Islet precursor cell (in vitro differentiated cells): ENCODE measurements around the gene DNAL1.
"Not testable (repeated sequence)": the region's sequence is repeated elsewhere in the genome, so short reads cannot be mapped to it uniquely, and the experiment has no call there.

Experiments used
- DNase-seq: peaks from one replicate; pipeline ENCODE4 v3.0.0-alpha.2; 2018

Gene DNAL1

GRCh38 chr14:73645248-73645610 is 443 bp downstream of the DNAL1 start:
- no peak for DNase-seq

DNA sequence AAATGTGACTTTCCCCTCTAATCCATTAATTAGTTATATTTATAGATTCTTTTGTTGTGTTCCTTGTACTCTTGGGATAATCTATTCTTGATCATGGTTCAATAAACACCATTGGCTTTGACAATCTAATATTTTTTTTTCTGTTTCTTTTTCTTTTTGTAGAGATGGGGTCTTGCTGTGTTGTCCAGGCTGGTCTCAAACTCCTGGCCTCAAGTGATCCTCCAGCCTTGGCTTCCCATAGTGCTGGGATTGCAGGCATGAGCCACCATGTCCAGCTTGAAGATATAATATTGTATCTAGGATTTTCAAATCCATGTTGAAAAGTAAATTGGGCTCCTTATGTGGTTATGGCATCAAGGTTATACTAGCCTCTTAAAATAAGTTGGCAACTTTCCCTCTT is 6.2 kb downstream of the DNAL1 start:
- DNase-seq: no peak

DNA sequence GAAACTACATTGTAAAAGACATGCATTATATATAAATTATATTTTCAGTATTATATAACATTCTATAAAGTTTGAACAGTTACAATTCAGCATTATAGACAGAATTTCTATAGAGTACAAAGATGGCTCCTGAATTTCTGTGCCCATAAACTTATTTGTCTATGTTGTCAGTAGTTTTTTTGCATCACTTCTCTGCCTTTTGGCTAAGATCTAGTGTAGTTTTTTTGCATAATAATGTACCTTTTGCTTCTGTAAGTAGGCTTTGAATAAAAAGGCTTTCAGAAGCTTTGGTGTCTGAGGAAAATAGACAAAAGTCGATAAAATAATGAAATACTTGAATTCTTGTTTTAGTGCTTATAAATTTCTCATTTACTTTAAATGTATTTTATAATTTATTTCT is 11.1 kb downstream of the DNAL1 start:
- DNase-seq: no peak

- DNase-seq: not testable (repeated sequence)
Measured at GRCh38 chr14:73659202-73659601, 14.4 kb downstream of the DNAL1 start.

- DNase-seq: no peak
Measured at GRCh38 chr14:73660511-73660910, 15.7 kb downstream of the DNAL1 start.

- DNase-seq: no peak
Measured at GRCh38 chr14:73661872-73662271, 17.1 kb downstream of the DNAL1 start.

- peak; percentile 93 for DNase-seq
Measured at GRCh38 chr14:73662487-73662943, 17.7 kb downstream of the DNAL1 start.

DNA sequence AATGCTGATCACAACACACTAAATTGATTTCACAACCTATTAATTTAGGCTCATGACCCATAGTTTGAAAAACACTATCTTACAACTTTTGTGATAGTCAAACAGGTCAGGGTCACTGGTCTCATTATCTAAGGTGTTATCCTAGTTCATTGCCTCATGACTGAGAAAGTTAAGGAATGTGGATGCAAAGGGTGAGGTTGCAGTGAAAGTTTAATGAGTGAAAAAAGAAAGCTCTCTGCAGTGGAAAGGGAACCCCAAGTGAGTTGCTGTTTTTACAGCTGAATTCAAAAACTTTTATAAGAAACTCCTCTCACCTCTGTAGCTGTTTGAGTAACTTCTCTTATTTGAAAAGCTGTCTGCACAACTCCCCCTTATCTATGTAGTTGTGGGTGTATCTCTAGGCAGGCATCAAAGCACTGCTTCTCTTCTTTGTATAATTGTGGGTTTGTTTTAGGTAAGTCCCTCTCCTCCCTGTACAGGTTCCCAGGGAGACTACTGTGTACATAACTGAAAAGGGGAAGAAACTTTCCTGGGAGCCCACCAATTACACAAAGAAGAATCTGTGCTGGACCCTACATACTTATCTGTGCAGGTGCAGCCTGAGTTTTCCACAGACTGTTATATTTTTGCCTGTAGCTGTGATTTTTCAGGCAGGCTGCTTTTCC is 18.9 kb downstream of the DNAL1 start:
- DNase-seq: no peak

DNA sequence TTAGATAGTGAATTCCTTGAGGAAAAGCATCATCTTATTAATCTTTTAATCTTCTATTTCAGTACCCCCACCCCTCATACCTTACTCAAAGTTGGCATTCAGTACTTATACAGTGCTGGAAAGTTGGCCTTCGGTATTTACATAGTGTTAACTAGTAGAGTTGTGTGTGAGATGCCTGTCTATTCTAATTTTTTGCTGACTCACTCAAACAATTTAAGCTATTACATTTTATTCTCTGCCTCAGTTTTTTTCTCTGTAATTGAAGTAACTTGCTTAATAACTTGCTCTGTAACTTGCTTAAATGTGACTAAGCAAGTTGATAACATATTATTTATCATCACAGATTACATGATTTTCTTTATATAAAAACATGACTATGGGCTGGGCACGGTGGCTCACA is 20.3 kb downstream of the DNAL1 start:
- no peak for DNase-seq

- DNase-seq: no peak
Measured at GRCh38 chr14:73666583-73666982, 21.8 kb downstream of the DNAL1 start.

- no peak for DNase-seq
Measured at GRCh38 chr14:73667854-73668253, 23.1 kb downstream of the DNAL1 start.

DNA sequence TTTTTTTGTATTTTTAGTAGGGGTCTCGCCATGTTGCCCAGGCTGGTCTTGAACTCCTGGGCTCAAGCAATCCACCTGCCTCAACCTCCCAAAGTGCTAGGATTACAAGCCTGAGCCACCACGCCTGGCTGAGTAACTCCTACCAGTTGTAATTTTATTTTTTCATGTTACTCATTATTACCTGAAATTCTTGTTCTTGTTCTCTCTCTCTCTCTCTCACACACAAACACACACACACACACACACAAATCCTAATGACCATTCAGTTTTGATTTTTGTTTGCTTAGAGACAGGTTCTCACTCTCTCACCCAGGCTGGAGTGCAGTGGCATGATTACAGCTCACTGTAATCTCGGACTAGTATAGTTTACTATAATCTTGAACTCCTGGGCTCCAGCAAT is 30.2 kb downstream of the DNAL1 start:
- no peak for DNase-seq

DNA sequence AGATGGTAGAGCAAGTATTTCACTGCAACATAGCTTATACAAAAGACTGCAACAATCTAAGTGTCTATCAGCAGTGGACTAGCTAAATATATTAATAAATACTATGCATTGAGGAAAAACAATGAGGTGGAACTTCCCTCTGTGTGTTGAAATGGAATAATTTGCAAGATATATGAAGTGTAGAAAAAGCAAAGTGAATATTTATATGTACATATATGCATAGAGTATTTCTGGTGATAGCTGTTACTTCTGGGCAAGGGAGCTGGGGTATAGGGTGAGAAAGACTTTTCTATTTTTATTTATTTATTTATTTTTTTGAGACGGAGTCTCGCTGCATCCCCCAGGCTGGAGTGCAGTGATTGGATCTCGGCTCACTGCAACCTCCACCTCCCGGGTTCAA is 33.9 kb downstream of the DNAL1 start:
- DNase-seq: no peak

GRCh38 chr14:73680821-73681220 is 36.0 kb downstream of the DNAL1 start:
- no peak for DNase-seq

- no peak for DNase-seq
Measured at GRCh38 chr14:73684627-73685026, 39.8 kb downstream of the DNAL1 start.

DNA sequence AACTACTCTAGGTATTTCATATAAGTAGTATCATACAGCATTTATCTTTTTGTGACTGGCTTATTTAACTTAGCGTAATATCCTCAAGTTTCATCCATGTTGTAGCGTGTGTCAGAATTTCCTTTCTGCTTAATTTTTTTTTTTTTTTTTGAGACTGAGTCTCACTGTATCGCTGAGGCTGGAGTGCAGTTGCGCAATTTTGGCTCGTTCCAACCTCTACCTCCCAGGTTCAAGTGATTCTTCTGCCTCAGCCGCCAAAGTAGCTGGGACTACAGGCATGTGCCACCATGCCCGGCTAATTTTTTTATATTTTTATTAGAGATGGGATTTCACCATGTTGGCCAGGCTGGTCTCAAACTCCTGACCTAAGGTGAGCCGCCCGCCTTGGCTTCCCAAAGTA is 40.5 kb downstream of the DNAL1 start:
- no peak for DNase-seq

GRCh38 chr14:73686901-73687300 is 42.1 kb downstream of the DNAL1 start:
- no peak for DNase-seq

GRCh38 chr14:73694083-73694482 is 49.3 kb downstream of the DNAL1 start:
- DNase-seq: no peak

GRCh38 chr14:73695082-73695481 is 50.3 kb downstream of the DNAL1 start:
- no peak for DNase-seq

DNA sequence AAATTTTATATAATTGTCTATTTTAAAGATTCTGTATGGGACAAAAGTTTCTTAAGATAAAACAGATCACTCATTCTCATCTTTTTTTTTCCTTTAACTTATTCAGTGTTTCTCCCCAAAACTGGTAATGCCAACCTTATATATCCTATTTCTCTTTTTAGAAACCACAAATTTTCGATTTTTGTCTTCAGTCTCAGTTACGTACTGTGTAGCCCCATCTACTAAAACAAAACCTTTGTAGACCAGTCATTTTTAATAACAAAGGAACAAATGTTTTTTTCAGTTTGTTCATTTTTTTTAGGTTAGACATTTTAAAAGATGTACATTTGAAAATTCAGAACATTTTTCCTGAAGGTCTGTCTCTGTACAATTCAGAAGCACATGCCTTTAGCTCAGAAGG is 51.2 kb downstream of the DNAL1 start:
- DNase-seq: no peak

DNA sequence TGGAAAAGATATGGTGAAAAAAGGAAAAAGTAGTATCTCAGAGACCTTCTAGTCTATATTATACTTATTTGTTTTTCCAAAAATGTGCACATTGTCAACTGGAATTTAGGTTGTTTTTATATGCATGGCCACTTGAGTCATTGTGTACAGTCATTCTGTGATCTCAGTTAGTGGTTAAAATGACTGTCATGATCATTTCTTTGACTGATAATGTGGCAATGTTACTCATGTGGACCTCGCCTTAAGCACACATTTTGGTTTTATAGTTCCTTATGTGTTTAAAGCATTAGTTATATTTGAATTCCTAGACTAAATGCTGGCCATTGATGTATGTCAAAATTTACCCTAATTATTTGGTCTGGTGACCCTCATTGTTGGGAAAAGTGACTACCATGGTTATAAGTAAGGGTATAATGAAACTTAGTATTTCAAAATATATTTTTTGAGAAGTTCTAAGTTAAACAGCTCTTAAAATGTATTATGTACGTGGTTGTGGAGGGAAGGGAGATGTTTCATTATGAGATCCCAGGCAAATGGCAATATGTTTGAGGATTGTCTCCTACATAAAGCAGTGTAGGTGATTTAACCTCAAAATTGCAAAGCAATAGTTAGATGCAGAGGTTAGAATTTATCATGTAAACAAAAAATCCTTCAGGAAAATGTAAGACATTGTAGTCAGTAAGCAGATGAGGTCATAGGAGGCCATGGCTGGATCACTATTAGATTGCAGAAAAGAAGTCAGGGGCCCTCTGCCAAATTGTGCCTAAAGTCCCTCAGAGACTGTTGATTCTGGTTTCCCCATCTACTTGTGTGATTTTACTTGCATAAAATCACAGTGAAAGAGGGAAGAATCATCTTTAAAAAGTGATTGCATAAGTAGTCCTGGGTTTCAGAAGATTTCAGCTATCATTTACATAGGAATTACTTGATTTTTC is 51.9 kb downstream of the DNAL1 start:
- no peak for DNase-seq

- DNase-seq: no peak
Measured at GRCh38 chr14:73700325-73700724, 55.5 kb downstream of the DNAL1 start.

GRCh38 chr14:73708076-73708475 is 63.3 kb downstream of the DNAL1 start:
- DNase-seq: not testable (repeated sequence)

GRCh38 chr14:73709904-73710469 is 65.2 kb downstream of the DNAL1 start:
- peak; percentile 22 for DNase-seq
